WI38 (cell line): ENCODE data around the gene ARFIP1.

Source experiments
- H3K4me3 ChIP-seq: 2 replicates; pipeline ENCODE4 v1.5.1; 2011; ENCODE audit warnings: low read depth, mild to moderate bottlenecking, control low read depth, low read length
- CTCF ChIP-seq: IDR thresholded peaks from 2 replicates; pipeline ENCODE4 v1.5.1; 2012; ENCODE audit warnings: low read depth, mild to moderate bottlenecking, control low read depth, low read length

Gene ARFIP1

GRCh38 chr4:152940461-152940860 is 160.7 kb downstream of the ARFIP1 start:
- TF ChIP-seq CTCF, result no peak

GRCh38 chr4:152941411-152941810 is 161.7 kb downstream of the ARFIP1 start:
- TF ChIP-seq CTCF, result no peak
- H3K4me3 ChIP-seq, result no peak overlapping the region

More at GRCh38 chr4:152940461-152940860, 160.7 kb downstream of the ARFIP1 start:
- H3K4me3 ChIP-seq, result no peak overlapping the region

GRCh38 chr4:152942346-152942745 is 162.6 kb downstream of the ARFIP1 start:
- no peak for TF ChIP-seq CTCF
- no peak overlapping the region for H3K4me3 ChIP-seq

GRCh38 chr4:152943672-152944071 is 163.9 kb downstream of the ARFIP1 start:
- no peak for TF ChIP-seq CTCF
- no peak overlapping the region for H3K4me3 ChIP-seq

- H3K4me3 ChIP-seq, result no peak overlapping the region
- TF ChIP-seq CTCF, result no peak
Measured at GRCh38 chr4:152944666-152945320, 165.0 kb downstream of the ARFIP1 start.

GRCh38 chr4:152945639-152946038 is 165.9 kb downstream of the ARFIP1 start:
- no peak overlapping the region for H3K4me3 ChIP-seq
- TF ChIP-seq CTCF, result no peak

- TF ChIP-seq CTCF, result no peak
- H3K4me3 ChIP-seq, result no peak overlapping the region
Measured at GRCh38 chr4:152946446-152946845, 166.7 kb downstream of the ARFIP1 start.
